Measurements from ENCODE around the gene NXN.
A peak's percentile ranks its signal among the peaks of the same experiment; 100 is the strongest.
"Not testable (repeated sequence)": the region's sequence is repeated elsewhere in the genome, so short reads cannot be mapped to it uniquely, and the experiment has no call there.

The NXN gene

GRCh38 chr17:800446-801242 is 178.9 kb downstream of the NXN start:
- DNase-seq (ENCODE audit: low read depth in 2 of 2): no peak

DNA sequence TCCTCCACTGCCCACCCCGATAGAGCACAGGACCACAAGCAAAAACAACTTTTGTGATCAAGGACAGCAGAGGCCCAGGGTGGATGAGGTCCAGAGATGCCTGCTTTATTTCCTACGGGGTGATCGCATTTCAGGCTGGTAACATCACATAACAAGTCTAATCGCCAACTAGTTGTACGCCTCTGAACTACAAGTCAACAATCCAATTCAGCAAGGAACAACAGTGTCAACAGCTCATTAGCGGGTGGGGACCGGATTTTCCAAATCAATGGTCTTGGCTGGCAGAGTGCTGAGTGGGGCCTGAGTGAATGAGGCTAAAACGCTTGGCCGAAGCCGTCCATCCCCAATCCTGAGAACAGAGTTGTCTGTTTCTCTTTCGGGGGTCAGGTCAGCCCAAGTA is 180.3 kb downstream of the NXN start:
- DNase-seq (ENCODE audit: low read depth in 2 of 2): no peak

DNA sequence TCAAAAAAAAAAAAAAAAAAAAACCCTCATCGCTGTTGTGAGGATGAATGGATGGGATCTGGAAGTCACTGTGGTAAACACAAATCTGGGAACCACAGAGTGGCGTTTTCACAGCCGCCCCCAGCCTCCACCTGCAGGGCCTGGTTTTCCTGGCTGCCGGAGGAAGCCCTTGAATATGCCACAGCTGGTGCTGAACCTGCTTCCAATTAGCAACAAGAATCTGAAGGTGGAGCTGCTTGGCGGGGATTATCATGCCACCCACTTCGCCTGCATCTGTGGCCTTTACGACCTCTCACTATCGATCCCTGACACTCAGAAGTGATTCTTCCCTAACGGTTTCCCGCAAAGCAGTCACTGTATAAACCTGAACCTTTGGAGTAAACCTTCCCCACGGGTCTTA is 181.3 kb downstream of the NXN start:
- DNase-seq (ENCODE audit: low read depth in 2 of 2): no peak

DNA sequence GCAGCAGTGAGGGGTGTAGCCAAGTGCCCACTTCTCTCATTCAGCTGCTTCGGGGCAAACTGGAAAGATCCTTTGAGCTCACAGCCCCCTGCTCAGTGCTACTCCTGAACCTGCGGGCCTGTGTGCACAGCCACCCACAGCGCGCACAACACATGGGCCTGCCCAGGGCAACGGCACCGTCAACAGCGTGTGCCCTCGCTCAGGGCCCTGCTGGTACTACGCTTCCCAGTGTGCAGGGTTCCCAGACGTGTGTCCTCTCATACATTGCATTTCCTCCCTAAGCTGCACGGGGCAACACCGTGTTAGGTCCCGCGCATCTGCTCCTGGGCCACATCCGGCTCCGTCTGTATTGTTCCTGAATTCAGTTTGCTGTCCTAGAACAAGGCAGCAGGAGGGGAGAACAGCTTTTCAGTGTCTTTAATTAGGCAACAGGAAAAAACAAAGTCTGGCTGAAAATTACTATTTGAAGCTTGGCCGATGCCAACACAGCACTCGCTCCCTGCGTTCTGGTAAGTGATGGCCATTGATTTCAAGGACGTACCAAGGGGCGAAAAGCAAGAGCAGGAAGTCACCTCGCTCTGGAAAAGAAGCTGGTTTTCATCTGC is 182.2 kb downstream of the NXN start:
- DNase-seq (ENCODE audit: low read depth in 2 of 2): no peak

DNA sequence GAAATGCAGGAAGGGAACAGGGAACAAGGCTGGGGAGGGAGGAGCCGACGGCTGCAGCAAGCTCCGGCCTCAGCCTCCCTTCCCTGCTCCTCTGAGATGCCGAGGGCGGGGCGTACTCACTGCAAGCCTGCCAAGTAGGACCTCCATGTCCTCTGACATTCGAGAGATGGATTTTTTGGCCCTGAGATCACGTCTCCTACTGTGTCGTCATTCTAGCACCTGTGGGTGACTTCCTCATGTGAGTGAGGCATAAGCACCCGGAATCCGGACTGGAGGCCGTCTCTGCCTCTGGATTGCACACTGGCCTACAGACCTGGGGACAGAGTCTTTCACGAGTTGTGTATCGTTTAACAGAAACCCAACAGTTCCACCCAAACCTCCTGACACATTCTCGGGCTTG is 183.0 kb downstream of the NXN start:
- DNase-seq (ENCODE audit: low read depth in 2 of 2): no peak

DNA sequence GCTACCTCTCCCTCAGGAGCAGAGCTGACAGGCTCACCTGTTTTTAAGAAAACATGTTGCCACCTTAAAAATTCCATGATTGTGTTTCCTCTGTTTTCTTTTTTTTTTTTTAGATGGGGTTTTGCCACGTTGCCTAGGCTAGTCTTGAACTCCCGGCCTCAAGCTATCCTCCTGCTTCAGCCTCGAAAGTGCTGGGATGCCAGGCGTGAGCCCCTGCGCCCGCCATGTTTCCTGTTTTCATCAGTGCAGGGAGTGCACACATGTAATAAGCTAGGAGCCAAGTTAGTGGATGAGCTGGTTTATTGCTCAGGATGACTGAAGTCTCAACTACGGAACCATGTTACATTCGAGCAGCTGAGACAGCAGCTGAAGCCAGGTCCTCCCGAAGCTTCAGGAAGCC is 183.9 kb downstream of the NXN start:
- no peak for DNase-seq (ENCODE audit: low read depth in 2 of 2)

DNA sequence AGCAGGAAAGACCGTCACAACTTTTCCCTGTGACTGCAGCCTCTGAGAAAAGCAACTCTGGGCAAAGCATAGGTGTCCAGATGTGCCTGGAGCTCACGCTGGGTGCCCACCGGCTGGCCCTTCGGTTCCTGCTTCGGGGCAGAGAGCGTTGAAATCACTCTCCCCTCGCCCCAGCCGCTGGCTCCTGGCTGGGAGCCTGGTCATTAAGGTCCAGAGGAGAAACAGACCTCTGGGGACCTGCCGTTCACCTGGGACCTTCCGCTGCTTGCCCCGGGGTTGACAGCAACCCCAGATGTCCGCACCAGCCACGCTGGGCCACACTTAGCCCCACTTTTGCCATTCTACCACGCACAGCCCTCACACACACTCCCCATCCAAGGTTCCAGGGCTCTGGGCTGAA is 184.3 kb downstream of the NXN start:
- DNase-seq (ENCODE audit: low read depth in 2 of 2): no peak

- DNase-seq (ENCODE audit: low read depth in 2 of 2): peak; percentile 16 to 21
Measured at GRCh38 chr17:794876-795275, 184.7 kb downstream of the NXN start.

GRCh38 chr17:792277-792676 is 187.3 kb downstream of the NXN start:
- no peak for DNase-seq (ENCODE audit: low read depth in 2 of 2)

- no peak for DNase-seq (ENCODE audit: low read depth in 2 of 2)
Measured at GRCh38 chr17:791829-792228, 187.7 kb downstream of the NXN start.

GRCh38 chr17:790874-791247 is 188.7 kb downstream of the NXN start:
- not testable (repeated sequence) for DNase-seq (ENCODE audit: low read depth in 2 of 2)

- DNase-seq (ENCODE audit: low read depth in 2 of 2): not testable (repeated sequence)
Measured at GRCh38 chr17:789931-790873, 189.4 kb downstream of the NXN start.

DNA sequence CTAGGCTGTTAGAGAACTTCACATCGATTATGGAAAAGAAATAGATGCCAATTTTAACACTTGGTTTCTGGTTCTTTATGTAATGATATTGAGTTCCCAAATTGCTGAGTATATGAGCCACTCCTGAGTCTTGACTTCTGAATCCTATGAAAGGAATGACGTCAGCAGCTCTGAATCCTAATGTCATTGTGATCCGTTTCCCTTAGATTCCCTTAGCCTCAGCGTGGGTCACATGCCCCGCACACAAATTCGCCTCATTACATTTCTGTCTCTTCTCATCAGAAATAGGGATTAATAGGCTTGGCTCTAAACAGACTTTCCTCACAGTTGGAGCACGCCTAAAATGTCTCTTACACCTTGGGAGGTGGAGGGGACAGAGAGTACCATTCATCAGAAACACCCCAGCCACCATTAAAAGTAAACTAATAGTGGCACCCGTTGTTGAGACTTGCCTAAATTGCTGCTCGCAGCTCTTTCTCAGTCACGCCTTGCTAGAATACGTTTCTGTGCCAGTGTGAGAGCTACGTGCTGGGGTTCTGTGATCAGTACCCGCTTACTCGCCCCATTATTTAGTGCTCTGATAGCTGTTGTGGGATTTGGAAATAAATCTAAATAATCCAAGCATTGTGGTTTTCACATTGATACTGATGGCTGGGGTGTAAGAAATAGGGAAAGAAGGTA is 190.3 kb downstream of the NXN start:
- DNase-seq (ENCODE audit: low read depth in 2 of 2): no peak

GRCh38 chr17:788551-788950 is 191.0 kb downstream of the NXN start:
- no peak for DNase-seq (ENCODE audit: low read depth in 2 of 2)

GRCh38 chr17:787641-788221 is 191.8 kb downstream of the NXN start:
- DNase-seq (ENCODE audit: low read depth in 2 of 2): no peak

DNA sequence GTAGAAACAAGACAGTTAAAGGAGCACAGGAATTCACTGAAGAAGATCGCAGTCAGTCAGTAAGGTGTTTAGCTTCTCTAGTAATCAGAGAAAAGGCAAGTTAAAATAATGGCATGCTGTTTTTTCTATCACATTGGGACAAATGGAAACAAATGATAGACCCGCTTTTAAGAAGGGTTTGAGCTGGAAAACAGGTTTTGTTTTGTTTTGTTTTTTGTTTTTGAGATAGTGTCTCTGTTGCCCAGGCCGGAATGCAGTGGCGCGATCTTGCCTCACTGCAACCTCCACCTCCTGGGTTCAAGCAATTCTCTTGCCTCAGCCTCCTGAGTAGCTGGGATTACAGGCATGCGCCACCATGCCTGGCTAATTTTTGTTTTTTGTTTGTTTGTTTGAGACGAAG is 193.7 kb downstream of the NXN start:
- not testable (repeated sequence) for DNase-seq (ENCODE audit: low read depth in 2 of 2)

- DNase-seq (ENCODE audit: low read depth in 2 of 2): no peak
Measured at GRCh38 chr17:784143-784542, 195.4 kb downstream of the NXN start.

DNA sequence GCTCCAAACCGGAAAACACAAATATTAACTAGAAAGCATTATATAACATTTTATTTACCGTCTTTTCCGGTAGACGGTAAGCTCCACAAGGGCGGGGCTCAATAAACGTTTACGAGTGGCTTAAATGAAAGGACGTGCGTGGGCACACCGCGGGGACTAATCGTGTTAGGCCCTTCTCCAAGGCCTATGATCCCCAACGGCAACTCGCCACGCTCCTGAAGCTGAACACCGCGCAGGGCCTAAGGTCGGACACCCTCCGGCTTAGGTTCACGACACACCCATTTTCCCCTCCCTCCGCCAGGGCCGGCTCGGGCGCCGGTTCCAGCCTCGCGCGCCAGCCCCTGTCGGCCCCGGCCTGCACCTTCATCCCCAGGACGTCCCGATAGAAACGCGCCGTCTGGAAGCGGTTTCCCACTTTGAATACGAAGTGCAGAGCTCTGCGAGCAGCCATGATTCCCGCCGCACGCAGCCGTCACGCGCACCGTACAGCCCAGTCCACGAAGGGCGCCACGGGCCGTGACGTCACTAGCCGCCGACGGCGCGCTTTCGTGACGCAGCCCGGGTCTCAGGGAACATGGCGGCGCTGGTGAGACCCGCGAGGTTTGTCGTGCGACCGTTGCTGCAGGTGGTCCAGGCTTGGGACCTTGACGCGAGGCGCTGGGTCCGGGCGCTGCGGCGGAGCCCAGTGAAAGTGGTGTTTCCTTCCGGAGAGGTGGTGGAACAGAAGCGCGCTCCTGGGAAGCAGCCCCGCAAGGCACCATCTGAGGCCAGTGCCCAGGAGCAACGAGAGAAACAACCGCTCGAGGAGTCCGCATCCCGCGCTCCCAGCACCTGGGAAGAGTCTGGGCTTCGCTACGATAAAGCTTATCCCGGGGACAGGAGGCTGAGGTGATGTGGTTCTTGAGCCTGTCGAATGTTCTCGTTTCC is 197.5 kb downstream of the NXN start, which contains the start of the genes GLOD4 and MRM3:
Gene GLOD4 (minus strand): TSS at position 476 of the 927 bp plus-strand sequence. CDS start 25 bp downstream, at position 451.
Gene MRM3 (plus strand): TSS at position 549 of the 927 bp plus-strand sequence. CDS start 26 bp downstream, at position 575.
- DNase-seq (ENCODE audit: low read depth in 2 of 2): peak; percentile 90 to 94

DNA sequence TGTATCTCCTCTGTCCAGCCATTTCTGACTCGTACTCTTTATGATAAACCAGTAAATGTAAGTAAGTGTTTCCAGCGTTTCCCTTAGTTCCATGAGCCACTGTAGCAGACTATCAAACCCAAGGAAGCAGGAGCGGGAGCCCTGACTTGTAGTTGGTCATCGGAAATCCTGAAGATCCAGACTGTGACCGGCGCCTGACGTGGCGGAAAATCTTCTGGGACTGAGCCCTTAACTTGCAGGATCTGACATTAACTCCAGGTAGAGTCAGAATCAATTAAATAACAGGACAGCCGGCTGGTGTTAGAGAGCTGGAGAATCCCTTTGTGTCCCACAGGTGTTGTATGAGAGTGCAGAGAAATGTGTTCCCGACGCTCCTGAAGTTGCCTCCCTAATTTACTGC is 201.5 kb downstream of the NXN start:
- DNase-seq (ENCODE audit: low read depth in 2 of 2): no peak

GRCh38 chr17:774313-774584 is 205.3 kb downstream of the NXN start:
- DNase-seq (ENCODE audit: low read depth in 2 of 2): no peak

Measured in stimulated activated CD4-positive, alpha-beta T cell treated with anti-CD3 and anti-CD28 coated beads, Interleukin-1b, Interleukin-23, amount 100 ng/mL, for 4 hours (primary cell).